Measurements from ENCODE around the gene PLTP. TPM values are rescaled to one million over a fixed set of nuclear protein-coding genes. Genes with fewer than 3 reads are reported as not detected.

The PLTP gene
- total and polyA plus RNA-seq, 2 of the 13 experiments (the other 11 are each of a cell fraction or from before 2014, with no cell fraction given) = 16.9 to 28.6 TPM

DNA sequence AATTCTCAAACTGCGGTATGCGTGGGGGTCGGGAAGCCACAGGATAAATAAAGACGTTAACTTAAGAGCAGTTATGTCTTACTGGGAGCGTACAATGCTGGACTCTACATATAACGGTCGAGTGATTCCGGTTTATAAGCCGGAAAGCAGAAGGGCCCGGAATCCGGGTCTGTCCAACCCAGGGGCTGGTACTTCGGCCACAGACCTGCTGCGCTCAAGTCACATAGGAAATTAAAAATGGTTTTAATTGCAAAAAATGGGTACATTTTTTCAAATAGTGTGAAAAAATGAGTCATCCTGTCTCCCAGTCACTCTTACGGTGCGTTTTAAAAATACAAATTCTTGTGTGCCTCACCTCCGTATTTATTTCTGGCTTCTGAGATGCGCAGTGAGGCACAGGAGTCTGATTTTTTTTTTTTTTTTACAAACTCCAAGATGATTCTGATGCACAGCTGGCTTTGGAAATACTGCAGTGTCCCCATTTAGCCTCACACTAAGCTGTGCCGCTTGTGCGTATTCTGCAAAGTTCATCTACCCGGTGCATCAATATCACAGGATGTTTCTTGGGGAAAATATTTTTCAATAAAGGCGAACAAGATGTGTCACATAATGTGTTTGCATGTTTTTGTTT is 23.6 kb upstream of the PLTP start (continued):
- 0 out of 2 replicates have a peak, but pooled peaks have one; percentile 37 for TF ChIP-seq TEF (CRISPR knock-in tag; IDR thresholded peaks at IDR 0.05)
- TF ChIP-seq MTA3 (CRISPR knock-in tag; IDR thresholded peaks at IDR 0.05) = no peak
- TF ChIP-seq NFKBIZ (CRISPR knock-in tag; IDR thresholded peaks at IDR 0.05) = 0 out of 2 replicates have a peak, but pooled peaks have one; percentile 15
- TF ChIP-seq IRF2 (CRISPR knock-in tag; IDR thresholded peaks at IDR 0.05) = no peak; the same call in 1 of the 2 replicates
- 0 out of 2 replicates have a peak, but pooled peaks have one; percentile 48 for TF ChIP-seq FOXJ3 (CRISPR knock-in tag; IDR thresholded peaks at IDR 0.05; ENCODE audit: borderline replicate concordance)
- TF ChIP-seq ATF7-NPFF (CRISPR knock-in tag; IDR thresholded peaks at IDR 0.05; ENCODE audit: low read depth) = no peak
- TF ChIP-seq ZNF619 (CRISPR knock-in tag; IDR thresholded peaks at IDR 0.05) = no peak
- no peak for TF ChIP-seq HBP1 (CRISPR knock-in tag; IDR thresholded peaks at IDR 0.05; ENCODE audit: low read depth)
- TF ChIP-seq, protein P1, sequence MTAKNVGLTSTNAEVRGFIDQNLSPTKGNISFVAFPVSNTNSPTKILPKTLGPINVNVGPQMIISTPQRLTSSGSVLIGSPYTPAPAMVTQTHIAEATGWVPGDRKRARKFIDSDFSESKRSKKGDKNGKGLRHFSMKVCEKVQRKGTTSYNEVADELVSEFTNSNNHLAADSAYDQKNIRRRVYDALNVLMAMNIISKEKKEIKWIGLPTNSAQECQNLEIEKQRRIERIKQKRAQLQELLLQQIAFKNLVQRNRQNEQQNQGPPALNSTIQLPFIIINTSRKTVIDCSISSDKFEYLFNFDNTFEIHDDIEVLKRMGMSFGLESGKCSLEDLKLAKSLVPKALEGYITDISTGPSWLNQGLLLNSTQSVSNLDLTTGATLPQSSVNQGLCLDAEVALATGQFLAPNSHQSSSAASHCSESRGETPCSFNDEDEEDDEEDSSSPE (CRISPR knock-in tag; IDR thresholded peaks at IDR 0.05) = no peak
- peak; percentile 48 for TF ChIP-seq HDAC1 (CRISPR knock-in tag; IDR thresholded peaks at IDR 0.05)
- TF ChIP-seq ZFX (CRISPR knock-in tag; IDR thresholded peaks at IDR 0.05; ENCODE audit: low read depth) = no peak; the same call in none of the 2 replicates
- TF ChIP-seq HOXA3 (CRISPR knock-in tag; IDR thresholded peaks at IDR 0.05) = no peak
- TF ChIP-seq, protein P2, sequence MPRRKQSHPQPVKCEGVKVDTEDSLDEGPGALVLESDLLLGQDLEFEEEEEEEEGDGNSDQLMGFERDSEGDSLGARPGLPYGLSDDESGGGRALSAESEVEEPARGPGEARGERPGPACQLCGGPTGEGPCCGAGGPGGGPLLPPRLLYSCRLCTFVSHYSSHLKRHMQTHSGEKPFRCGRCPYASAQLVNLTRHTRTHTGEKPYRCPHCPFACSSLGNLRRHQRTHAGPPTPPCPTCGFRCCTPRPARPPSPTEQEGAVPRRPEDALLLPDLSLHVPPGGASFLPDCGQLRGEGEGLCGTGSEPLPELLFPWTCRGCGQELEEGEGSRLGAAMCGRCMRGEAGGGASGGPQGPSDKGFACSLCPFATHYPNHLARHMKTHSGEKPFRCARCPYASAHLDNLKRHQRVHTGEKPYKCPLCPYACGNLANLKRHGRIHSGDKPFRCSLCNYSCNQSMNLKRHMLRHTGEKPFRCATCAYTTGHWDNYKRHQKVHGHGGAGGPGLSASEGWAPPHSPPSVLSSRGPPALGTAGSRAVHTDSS (CRISPR knock-in tag; conservative IDR thresholded peaks at IDR 0.05) = no peak
- TF ChIP-seq GZF1 (CRISPR knock-in tag; IDR thresholded peaks at IDR 0.05) = peak; percentile 81; the same call in 1 of the 2 replicates
- no peak for TF ChIP-seq CC2D1A (CRISPR knock-in tag; IDR thresholded peaks at IDR 0.05)
- no peak for TF ChIP-seq HCFC1 (IDR thresholded peaks at IDR 0.05; ENCODE audit: low read depth, low read length)
- no peak for TF ChIP-seq FOXP4 (CRISPR knock-in tag; IDR thresholded peaks at IDR 0.05)
- TF ChIP-seq, protein P3, sequence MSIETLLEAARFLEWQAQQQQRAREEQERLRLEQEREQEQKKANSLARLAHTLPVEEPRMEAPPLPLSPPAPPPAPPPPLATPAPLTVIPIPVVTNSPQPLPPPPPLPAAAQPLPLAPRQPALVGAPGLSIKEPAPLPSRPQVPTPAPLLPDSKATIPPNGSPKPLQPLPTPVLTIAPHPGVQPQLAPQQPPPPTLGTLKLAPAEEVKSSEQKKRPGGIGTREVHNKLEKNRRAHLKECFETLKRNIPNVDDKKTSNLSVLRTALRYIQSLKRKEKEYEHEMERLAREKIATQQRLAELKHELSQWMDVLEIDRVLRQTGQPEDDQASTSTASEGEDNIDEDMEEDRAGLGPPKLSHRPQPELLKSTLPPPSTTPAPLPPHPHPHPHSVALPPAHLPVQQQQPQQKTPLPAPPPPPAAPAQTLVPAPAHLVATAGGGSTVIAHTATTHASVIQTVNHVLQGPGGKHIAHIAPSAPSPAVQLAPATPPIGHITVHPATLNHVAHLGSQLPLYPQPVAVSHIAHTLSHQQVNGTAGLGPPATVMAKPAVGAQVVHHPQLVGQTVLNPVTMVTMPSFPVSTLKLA (IDR thresholded peaks at IDR 0.05) = no peak
- no peak for TF ChIP-seq JUND (CRISPR knock-in tag; IDR thresholded peaks at IDR 0.05)
- TF ChIP-seq BCL6 (CRISPR knock-in tag; IDR thresholded peaks at IDR 0.05) = no peak
- TF ChIP-seq HHEX (CRISPR knock-in tag; IDR thresholded peaks at IDR 0.05) = no peak
- no peak for TF ChIP-seq ZNF354B (CRISPR knock-in tag; IDR thresholded peaks at IDR 0.05)

All from HepG2 (cell line).